Thoracic aorta (tissue), 2 donors: ENCODE measurements around the gene PATL2. TPM values are rescaled to one million over a fixed set of nuclear protein-coding genes. Genes with fewer than 3 reads are reported as not detected.

Source experiments
- ATAC-seq: fragments of 150-250 bp; one replicate; pipeline ENCODE4 v1.8.0; 2017; ENCODE audit warnings: low read depth; ENCODE audit not compliant: insufficient number of reproducible peaks, low FRiP score
- DNase-seq: peaks from one replicate; pipeline ENCODE4 v3.0.0-alpha.2; 2020; ENCODE audit warnings: low spot score
- H3K27ac ChIP-seq, 2 donors: fragments of 200-600 bp; sonication (generic); 1 replicate in 1 of 2; 2 replicates in 1 of 2; pipeline ENCODE4 v1.5.1; 2016; ENCODE audit warnings: mild to moderate bottlenecking in 2 of 2, moderate library complexity in 2 of 2
- H3K27me3 ChIP-seq: fragments of 200-600 bp; sonication (generic); replicated peaks from 2 replicates; pipeline ENCODE4 v1.6.0; 2016; ENCODE audit warnings: mild to moderate bottlenecking; ENCODE audit not compliant: insufficient read depth
- H3K36me3 ChIP-seq: fragments of 200-600 bp; sonication (generic); one replicate; pipeline ENCODE4 v1.5.1; 2016
- H3K4me1 ChIP-seq, 2 donors: fragments of 200-600 bp; sonication (generic); 1 replicate in 1 of 2; 2 replicates in 1 of 2; pipeline versions ENCODE4 v1.5.1 to v1.6.0; 2016; ENCODE audit warnings: low read depth in 2 of 2, mild to moderate bottlenecking in 1 of 2; ENCODE audit not compliant: control insufficient read depth in 1 of 2
- H3K4me3 ChIP-seq: fragments of 200-600 bp; sonication (generic); 2 replicates; pipeline ENCODE4 v1.5.1; 2016; ENCODE audit warnings: mild to moderate bottlenecking
- H3K9me3 ChIP-seq: fragments of 200-600 bp; sonication (generic); 2 replicates; pipeline ENCODE4 v1.5.1; 2016
- CTCF ChIP-seq: fragments of 200-600 bp; sonication (generic); IDR thresholded peaks from one replicate; pipeline ENCODE4 v1.5.1; 2019; ENCODE audit warnings: antibody characterized with exemption
- total RNA-seq, 2 donors: library from RNA; depleted of rRNA; stranded (reverse); fragments of >200 nt; gene quantifications; one replicate each; pipeline versions ENCODE4 v1.1.0 to v1.2.3, GENCODE V29; 2016

Gene PATL2
- total RNA-seq, 2 donors from 2014 or later, result 1.1 to 1.3 TPM

GRCh38 chr15:44712346-44713005 lies 1.4 kb upstream of the PATL2 start:
- H3K4me3 ChIP-seq, result peak overlapping the region; percentile 99
- peak overlapping the region; percentile 99 for H3K27ac ChIP-seq
- H3K27me3 ChIP-seq, result no peaks in the 10 kb centered on the region
- H3K36me3 ChIP-seq, result peaks cover 21% of the 10 kb centered on the region
- peaks cover 13 to 47% of the 10 kb centered on the region in 2 donors for H3K4me1 ChIP-seq
- H3K9me3 ChIP-seq, result no peaks in the 10 kb centered on the region
- ATAC-seq (peak; percentile 72), DNase-seq (peak; percentile 53)
- no peak for TF ChIP-seq CTCF

- TF ChIP-seq CTCF, result no peak
- Histone ChIP-seq H3K9me3 (no peaks in the 10 kb centered on the region), H3K36me3 (peaks cover 15% of the 10 kb centered on the region), H3K4me3 (peak overlapping the region; percentile 99), H3K27me3 (no peaks in the 10 kb centered on the region), H3K4me1 (peaks cover 13 to 46% of the 10 kb centered on the region in 2 donors), H3K27ac (peak overlapping the region; percentile 99)
- ATAC-seq, result no peak
- DNase-seq, result no peak
Measured at GRCh38 chr15:44711743-44712345, 721 bp upstream of the PATL2 start.

- peak; percentile 4 for TF ChIP-seq CTCF
- DNase-seq (no peak), ATAC-seq (no peak)
Measured at GRCh38 chr15:44710236-44711095, 657 bp downstream of the PATL2 start.

GRCh38 chr15:44706946-44707636 lies 4.0 kb downstream of the PATL2 start:
- Histone ChIP-seq H3K9me3 (peaks cover 3% of the 10 kb centered on the region), H3K4me1 (peaks cover 0 to 9% of the 10 kb centered on the region in 2 donors), H3K36me3 (no peaks in the 10 kb centered on the region), H3K27me3 (no peaks in the 10 kb centered on the region), H3K4me3 (no peak overlapping the region), H3K27ac (no peak overlapping the region)
- TF ChIP-seq CTCF, result no peak
- ATAC-seq (no peak), DNase-seq (no peak)

More at GRCh38 chr15:44710236-44711095, 657 bp downstream of the PATL2 start:
- Histone ChIP-seq H3K27ac (peak overlapping the region; percentile 99), H3K27me3 (no peaks in the 10 kb centered on the region), H3K36me3 (peaks cover under 1% of the 10 kb centered on the region), H3K9me3 (no peaks in the 10 kb centered on the region), H3K4me3 (peak overlapping the region; percentile 99), H3K4me1 (peaks cover 13 to 33% of the 10 kb centered on the region in 2 donors)
